Upper lobe of left lung (tissue), 6 donors: ENCODE results near the gene TROAP. TPM values are rescaled to one million over a fixed set of nuclear protein-coding genes. Genes with fewer than 3 reads are reported as not detected.

Experiments
- ATAC-seq, 2 donors: fragments of 200-7000 bp; cut with Tn5 transposase; one replicate each; pipeline ENCODE4 v1.9.1; 2022; ENCODE audit warnings: mild to moderate bottlenecking in 2 of 2, moderate library complexity in 2 of 2; ENCODE audit not compliant: low FRiP score in 2 of 2
- DNase-seq, 2 donors: peaks; one replicate each; pipeline ENCODE4 v3.0.0-alpha.2; 2019 to 2020
- H3K27ac ChIP-seq, 4 donors: fragments of 200-600 bp; sonication (generic); one replicate each; pipeline ENCODE4 v1.5.1; 2016 to 2019
- H3K27me3 ChIP-seq, 4 donors: fragments of 200-600 bp; sonication (generic); one replicate each; pipeline ENCODE4 v1.5.1; 2017 to 2019
- H3K36me3 ChIP-seq, 4 donors: fragments of 200-600 bp; sonication (generic); one replicate each; pipeline ENCODE4 v1.5.1; 2016 to 2019
- H3K4me1 ChIP-seq, 4 donors: fragments of 200-600 bp; sonication (generic); one replicate each; pipeline ENCODE4 v1.5.1; 2018 to 2019
- H3K4me3 ChIP-seq, 4 donors: fragments of 200-600 bp; sonication (generic); one replicate each; pipeline ENCODE4 v1.5.1; 2017 to 2019; ENCODE audit warnings: mild to moderate bottlenecking in 2 of 4, moderate library complexity in 1 of 4
- H3K9me3 ChIP-seq, 4 donors: fragments of 200-600 bp; sonication (generic); one replicate each; pipeline ENCODE4 v1.5.1; 2018 to 2019
- EP300 ChIP-seq, 4 donors: sonication (generic); formaldehyde crosslinking; IDR thresholded peaks; one replicate each; pipeline ENCODE4 v1.5.1; 2017; ENCODE audit warnings: antibody characterized with exemption in 4 of 4, control low read depth in 2 of 4
- POLR2A ChIP-seq, 4 donors: fragments of 450-650 bp; IDR thresholded peaks; one replicate each; pipeline ENCODE4 v1.5.1; 2016 to 2017; ENCODE audit warnings: antibody characterized with exemption in 4 of 4, mild to moderate bottlenecking in 2 of 4
- POLR2AphosphoS5 ChIP-seq, 2 donors: sonication (generic); formaldehyde crosslinking; IDR thresholded peaks; one replicate each; pipeline ENCODE4 v1.5.1; 2017; ENCODE audit warnings: antibody characterized with exemption in 2 of 2
- WGBS, 2 donors: methylation state at CpG; one replicate each; pipeline ENCODE4 v1.1.5; 2017 to 2018; 5-methylcytosine and 5-hydroxymethylcytosine counted together
- total RNA-seq, 6 donors: library from RNA; depleted of rRNA in 4 of 6; stranded (reverse); fragments of >200 nt in 4 of 6; gene quantifications; one replicate each; pipeline versions ENCODE4 v1.1.0 to v1.2.1, GENCODE V29; 2016 to 2021
- TF ChIP-seq, protein P1 (sequence below), 6 experiments: fragments of 450-650 bp in 4 of 6; fragments of 200-600 bp in 2 of 6; sonication (generic) in 2 of 6; IDR thresholded peaks; one replicate each; pipeline ENCODE4 v1.5.1; 2016 to 2019; ENCODE audit warnings: antibody characterized with exemption in 6 of 6
- donor health status: DM: no; HTN: no; CAD: no; lungs with moderate emphysema.
- donor health status: DM: no; HTN: yes; CAD: no; lungs with severe emphysema.

TROAP gene
- total RNA-seq, 6 donors from 2014 or later, result 0.86 to 3.3 (median 3.0) TPM; not detected in 2

DNA sequence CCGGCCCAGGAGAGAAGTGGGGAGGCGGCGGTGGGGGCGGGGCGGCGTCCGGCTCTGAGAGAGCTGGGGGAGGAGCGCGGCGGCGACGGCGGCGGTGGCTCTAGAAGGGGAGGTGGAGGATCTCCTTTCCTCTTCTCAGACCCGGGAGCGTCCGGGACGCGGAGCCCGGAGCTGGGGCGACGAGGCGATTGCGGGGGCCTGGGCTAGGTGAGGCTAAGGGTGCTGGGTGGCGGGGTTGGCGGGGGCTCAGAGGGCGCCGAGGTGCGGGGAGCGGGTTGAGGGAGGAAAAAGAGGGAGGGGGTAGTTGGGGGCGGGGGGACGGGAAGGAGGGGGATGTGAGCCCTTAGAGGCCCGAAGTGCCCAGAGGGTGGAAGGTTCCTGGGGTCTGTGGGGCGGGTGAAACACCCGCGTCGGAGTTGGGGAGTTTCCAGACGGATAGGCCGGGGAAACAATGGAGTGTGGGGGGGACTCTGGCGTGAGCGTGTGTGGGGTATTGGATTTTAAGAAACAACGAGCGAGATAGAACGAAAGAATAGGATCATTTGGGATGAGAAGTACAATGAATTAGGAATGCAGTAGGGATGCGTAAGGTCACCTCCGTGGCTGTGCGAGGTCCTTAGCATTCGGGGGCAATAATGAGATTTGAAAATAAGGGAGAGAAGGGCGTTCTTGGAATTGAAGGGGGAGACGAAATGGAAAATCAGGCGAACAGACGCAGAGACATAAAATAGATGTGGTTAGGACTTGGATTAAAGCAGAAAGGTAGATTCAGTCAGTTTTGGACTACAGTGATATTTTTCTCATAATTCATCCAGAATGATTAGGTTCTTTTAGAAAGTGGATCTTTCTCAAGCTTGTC lies 44.6 kb downstream of the TROAP start, which contains the start of gene SPATS2:
Gene SPATS2 (plus strand): TSS at position 82 of the 859 bp plus-strand sequence. CDS start 93,551 bp downstream, outside the sequence.
- DNase-seq (peak; percentile 95 to 99), ATAC-seq (peak in 1 of 2 donors; percentile 15)
- Histone ChIP-seq H3K4me3 (peak within 1 kb of the TSS; percentile 44 to 94 (median 87)), H3K4me1 (peaks cover 16 to 29% (median 17%) of the 10 kb centered on the region in 4 donors), H3K9me3 (no peaks in the 10 kb centered on the region), H3K27ac (peak within 1 kb of the TSS; percentile 93 to 96 (median 94)), H3K36me3 (no peaks in the 10 kb centered on the region), H3K27me3 (no peaks in the 10 kb centered on the region)
- WGBS, 2 donors, result 2 to 3% methylated on average over 22 to 44 of the region's 52 CpGs
- peak in 2 of 4 donors; percentile 43 to 54 for TF ChIP-seq POLR2A (IDR thresholded peaks at IDR 0.05)
- TF ChIP-seq, protein P1, sequence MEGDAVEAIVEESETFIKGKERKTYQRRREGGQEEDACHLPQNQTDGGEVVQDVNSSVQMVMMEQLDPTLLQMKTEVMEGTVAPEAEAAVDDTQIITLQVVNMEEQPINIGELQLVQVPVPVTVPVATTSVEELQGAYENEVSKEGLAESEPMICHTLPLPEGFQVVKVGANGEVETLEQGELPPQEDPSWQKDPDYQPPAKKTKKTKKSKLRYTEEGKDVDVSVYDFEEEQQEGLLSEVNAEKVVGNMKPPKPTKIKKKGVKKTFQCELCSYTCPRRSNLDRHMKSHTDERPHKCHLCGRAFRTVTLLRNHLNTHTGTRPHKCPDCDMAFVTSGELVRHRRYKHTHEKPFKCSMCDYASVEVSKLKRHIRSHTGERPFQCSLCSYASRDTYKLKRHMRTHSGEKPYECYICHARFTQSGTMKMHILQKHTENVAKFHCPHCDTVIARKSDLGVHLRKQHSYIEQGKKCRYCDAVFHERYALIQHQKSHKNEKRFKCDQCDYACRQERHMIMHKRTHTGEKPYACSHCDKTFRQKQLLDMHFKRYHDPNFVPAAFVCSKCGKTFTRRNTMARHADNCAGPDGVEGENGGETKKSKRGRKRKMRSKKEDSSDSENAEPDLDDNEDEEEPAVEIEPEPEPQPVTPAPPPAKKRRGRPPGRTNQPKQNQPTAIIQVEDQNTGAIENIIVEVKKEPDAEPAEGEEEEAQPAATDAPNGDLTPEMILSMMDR (IDR thresholded peaks at IDR 0.05), result no peak
- no peak for TF ChIP-seq POLR2AphosphoS5 (IDR thresholded peaks at IDR 0.05)

DNA sequence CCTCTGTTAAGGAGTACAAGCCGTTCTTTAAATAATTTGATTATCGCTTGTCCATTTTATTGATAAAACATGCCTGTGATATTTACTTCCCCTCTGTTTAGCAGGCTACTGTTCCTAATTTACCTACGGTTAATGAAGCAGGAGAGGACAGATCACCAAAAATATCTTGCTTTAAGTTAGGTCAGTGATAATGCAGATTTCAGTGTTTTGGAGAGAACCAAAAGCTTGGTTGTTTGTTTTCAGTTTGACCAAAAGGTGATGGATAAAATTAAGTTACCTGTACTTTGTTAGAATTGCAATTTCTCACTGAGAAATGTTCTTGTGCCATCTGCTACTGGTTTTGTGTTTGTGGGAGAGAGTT lies 45.2 kb downstream of the TROAP start:
- H3K36me3 ChIP-seq, result no peaks in the 10 kb centered on the region
- H3K27me3 ChIP-seq, result no peaks in the 10 kb centered on the region
- H3K4me3 ChIP-seq, result peak overlapping the region in 3 of 4 donors; percentile 82 to 94 (median 92)
- no peak for TF ChIP-seq POLR2AphosphoS5 (IDR thresholded peaks at IDR 0.05)
- TF ChIP-seq, protein P1 (IDR thresholded peaks at IDR 0.05), result no peak
- no peak for TF ChIP-seq EP300 (IDR thresholded peaks at IDR 0.05)
- TF ChIP-seq POLR2A (IDR thresholded peaks at IDR 0.05), result no peak
- DNase-seq (no peak), ATAC-seq (no peak)
- H3K4me1 ChIP-seq, result peaks cover 16 to 29% (median 17%) of the 10 kb centered on the region in 4 donors
- H3K9me3 ChIP-seq, result no peaks in the 10 kb centered on the region
- 21% methylated on average over 3 of the region's 3 CpGs for WGBS, 2 donors
- H3K27ac ChIP-seq, result peak overlapping the region; percentile 93 to 96 (median 94)

DNA sequence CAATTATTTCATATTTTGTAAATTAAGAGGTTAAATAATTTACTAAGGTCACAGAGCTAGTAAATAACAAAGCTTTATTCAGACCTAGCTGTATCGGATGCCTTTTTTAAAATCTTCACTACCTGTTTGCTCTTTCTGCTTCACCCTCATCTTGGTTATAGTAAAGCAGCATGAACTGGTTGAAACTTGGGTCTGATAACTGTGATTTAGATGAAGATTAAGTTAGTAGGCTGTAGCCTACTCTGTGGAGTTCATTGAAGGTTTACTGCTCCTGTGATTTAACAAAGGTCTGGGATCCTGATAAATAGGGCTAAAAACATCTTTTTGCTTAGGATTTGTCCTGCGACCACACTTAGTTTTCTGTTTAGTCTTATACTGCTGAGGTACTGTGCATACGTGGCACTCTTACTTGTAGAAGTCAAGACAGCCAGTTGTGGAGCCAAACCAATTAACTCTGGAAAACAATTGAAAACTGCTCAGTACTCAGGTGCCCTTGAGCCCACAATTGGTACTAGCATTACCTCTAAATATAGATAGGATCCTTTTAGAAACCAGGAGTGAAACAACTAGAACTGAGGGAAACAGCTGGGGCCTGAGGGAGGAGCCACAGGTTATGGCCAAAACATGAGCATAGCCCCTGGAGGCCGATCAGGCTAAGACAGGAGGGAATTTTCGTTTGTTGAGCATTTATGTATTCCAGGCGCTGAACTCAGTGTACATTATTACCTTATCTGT lies 46.5 kb downstream of the TROAP start:
- H3K4me1 ChIP-seq, result peaks cover 16 to 29% (median 17%) of the 10 kb centered on the region in 4 donors
- H3K36me3 ChIP-seq, result no peaks in the 10 kb centered on the region
- WGBS, 2 donors, result 53 to 55% methylated on average over 6 of the region's 6 CpGs
- H3K27ac ChIP-seq, result peak overlapping the region in 1 of 4 donors; percentile 17
- ATAC-seq (no peak), DNase-seq (no peak)
- no peaks in the 10 kb centered on the region for H3K27me3 ChIP-seq
- no peaks in the 10 kb centered on the region for H3K9me3 ChIP-seq
- H3K4me3 ChIP-seq, result no peak overlapping the region
- no peak for TF ChIP-seq POLR2AphosphoS5 (IDR thresholded peaks at IDR 0.05)
- no peak for TF ChIP-seq EP300 (IDR thresholded peaks at IDR 0.05)
- TF ChIP-seq, protein P1 (IDR thresholded peaks at IDR 0.05), result peak in 4 of 6 experiments; percentile 17 to 39 (median 28)

DNA sequence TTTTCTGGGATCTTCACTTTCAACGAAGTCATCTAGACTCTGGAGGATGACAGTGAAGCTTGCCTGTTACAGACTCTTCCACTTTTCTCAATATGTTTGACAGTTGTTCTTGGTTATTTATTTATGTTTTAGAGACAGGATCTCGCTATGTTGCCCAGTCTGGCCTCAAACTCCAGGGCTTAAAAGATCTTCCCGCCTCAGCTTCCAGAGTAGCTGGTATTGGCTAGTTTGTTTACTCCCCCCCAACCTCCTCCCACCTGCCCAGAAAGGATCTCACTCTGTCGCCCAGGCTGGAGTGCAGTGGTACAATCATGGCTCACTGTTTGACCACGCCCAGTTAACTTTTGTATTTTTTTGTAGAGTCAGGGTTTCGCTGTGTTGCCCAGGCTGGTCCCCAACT lies 47.5 kb downstream of the TROAP start:
- DNase-seq (no peak), ATAC-seq (no peak)
- Histone ChIP-seq H3K4me3 (no peak overlapping the region), H3K9me3 (no peaks in the 10 kb centered on the region), H3K4me1 (peaks cover 10 to 28% (median 15%) of the 10 kb centered on the region in 4 donors), H3K27me3 (no peaks in the 10 kb centered on the region), H3K36me3 (no peaks in the 10 kb centered on the region), H3K27ac (no peak overlapping the region)
- WGBS, 2 donors, result 95 to 96% methylated on average over 6 of the region's 6 CpGs
- TF ChIP-seq, protein P1 (IDR thresholded peaks at IDR 0.05), result no peak
- TF ChIP-seq POLR2A (IDR thresholded peaks at IDR 0.05) (no peak), EP300 (IDR thresholded peaks at IDR 0.05) (no peak), POLR2AphosphoS5 (IDR thresholded peaks at IDR 0.05) (no peak)
